Activated CD8-positive, alpha-beta T cell treated with anti-CD3 and anti-CD28 coated beads, Interleukin-2, amount 10 ng/mL, durations not matched to agents 7 days and 5 days (primary cell): ENCODE measurements around the gene ARPP21. TPM values are rescaled to one million over a fixed set of nuclear protein-coding genes. Genes with fewer than 3 reads are reported as not detected.

Experiments used
- ATAC-seq: fragments of 150-1000 bp; cut with Tn5 transposase; one replicate; pipeline ENCODE4 v1.10.0; 2021; ENCODE audit warnings: moderate library complexity
- CTCF ChIA-PET: fragments of 350-600 bp; sonication (Branson Sonifier 250); formaldehyde crosslinking; loops from one replicate; lab custom pipeline; 2021; ENCODE audit warnings: antibody characterized with exemption; lab: Charles Lee
- POLR2A ChIA-PET: fragments of 350-600 bp; sonication (Branson Sonifier 250); formaldehyde crosslinking; loops from one replicate; lab custom pipeline; 2021; ENCODE audit warnings: antibody characterized with exemption; lab: Charles Lee
- DNase-seq: peaks from one replicate; pipeline ENCODE4 v3.0.0-alpha.2; 2020
- H3K27ac Mint-ChIP-seq: one replicate; pipeline ENCODE4 v1.8.0; 2021; ENCODE audit warnings: mild to moderate bottlenecking, mixed read lengths
- H3K27me3 Mint-ChIP-seq: one replicate; pipeline ENCODE4 v1.8.0; 2021; ENCODE audit warnings: low read depth, mixed read lengths
- H3K36me3 Mint-ChIP-seq: one replicate; pipeline ENCODE4 v1.8.0; 2021; ENCODE audit warnings: low read depth, mixed read lengths
- H3K4me1 Mint-ChIP-seq: one replicate; pipeline ENCODE4 v1.8.0; 2021; ENCODE audit warnings: low read depth, mixed read lengths
- H3K4me3 Mint-ChIP-seq: one replicate; pipeline ENCODE4 v1.8.0; 2021; ENCODE audit warnings: mild to moderate bottlenecking, mixed read lengths
- H3K9me3 Mint-ChIP-seq: one replicate; pipeline ENCODE4 v1.8.0; 2022; ENCODE audit warnings: mixed read lengths; ENCODE audit not compliant: insufficient read depth
- total RNA-seq, 2 experiments: library from RNA; stranded (reverse); gene quantifications; one replicate each; pipeline ENCODE4 v1.2.3, GENCODE V29; 2021

ARPP21 gene
- total RNA-seq, 2 experiments from 2014 or later: not detected

- ATAC-seq: no peak
Measured at GRCh38 chr3:35646081-35646480, 6.8 kb downstream of the ARPP21 start.

GRCh38 chr3:35647461-35647860 lies 8.1 kb downstream of the ARPP21 start:
- H3K4me3 Mint-ChIP-seq: no peak overlapping the region
- no peak for DNase-seq
- CTCF ChIA-PET: no interaction called here

More at GRCh38 chr3:35646081-35646480, 6.8 kb downstream of the ARPP21 start:
- H3K4me1 Mint-ChIP-seq: no peaks in the 10 kb centered on the region
- no peak for DNase-seq
- no peaks in the 10 kb centered on the region for H3K9me3 Mint-ChIP-seq
- ChIA-PET POLR2A (no interaction called here), CTCF (interaction anchor here (1.5 kb wide), 1 partner anchor 10 kb away, joined by 5 read pairs; no protein-coding TSS in a partner anchor)
- H3K27ac Mint-ChIP-seq: no peak overlapping the region
- H3K4me3 Mint-ChIP-seq: no peak overlapping the region
- H3K36me3 Mint-ChIP-seq: no peaks in the 10 kb centered on the region
- peaks cover 6% of the 10 kb centered on the region for H3K27me3 Mint-ChIP-seq

GRCh38 chr3:35648347-35648746 lies 9.0 kb downstream of the ARPP21 start:
- Mint-ChIP-seq H3K27me3 (peaks cover 3% of the 10 kb centered on the region), H3K4me1 (no peaks in the 10 kb centered on the region), H3K27ac (no peak overlapping the region), H3K4me3 (no peak overlapping the region), H3K9me3 (no peaks in the 10 kb centered on the region), H3K36me3 (no peaks in the 10 kb centered on the region)
- no peak for DNase-seq
- no peak for ATAC-seq
- ChIA-PET CTCF (no interaction called here), POLR2A (no interaction called here)

More at GRCh38 chr3:35647461-35647860, 8.1 kb downstream of the ARPP21 start:
- ATAC-seq: no peak
- Mint-ChIP-seq H3K36me3 (no peaks in the 10 kb centered on the region), H3K9me3 (no peaks in the 10 kb centered on the region), H3K27ac (no peak overlapping the region), H3K27me3 (peaks cover 3% of the 10 kb centered on the region), H3K4me1 (no peaks in the 10 kb centered on the region)
- POLR2A ChIA-PET: no interaction called here

GRCh38 chr3:35649405-35649804 lies 10.1 kb downstream of the ARPP21 start:
- DNase-seq (no peak), ATAC-seq (no peak)
- H3K27me3 Mint-ChIP-seq: peaks cover 2% of the 10 kb centered on the region
- H3K4me1 Mint-ChIP-seq: peaks cover under 1% of the 10 kb centered on the region
- H3K4me3 Mint-ChIP-seq: no peak overlapping the region
- no peaks in the 10 kb centered on the region for H3K9me3 Mint-ChIP-seq
- no peak overlapping the region for H3K27ac Mint-ChIP-seq
- ChIA-PET POLR2A (no interaction called here), CTCF (no interaction called here)
- no peaks in the 10 kb centered on the region for H3K36me3 Mint-ChIP-seq

DNA sequence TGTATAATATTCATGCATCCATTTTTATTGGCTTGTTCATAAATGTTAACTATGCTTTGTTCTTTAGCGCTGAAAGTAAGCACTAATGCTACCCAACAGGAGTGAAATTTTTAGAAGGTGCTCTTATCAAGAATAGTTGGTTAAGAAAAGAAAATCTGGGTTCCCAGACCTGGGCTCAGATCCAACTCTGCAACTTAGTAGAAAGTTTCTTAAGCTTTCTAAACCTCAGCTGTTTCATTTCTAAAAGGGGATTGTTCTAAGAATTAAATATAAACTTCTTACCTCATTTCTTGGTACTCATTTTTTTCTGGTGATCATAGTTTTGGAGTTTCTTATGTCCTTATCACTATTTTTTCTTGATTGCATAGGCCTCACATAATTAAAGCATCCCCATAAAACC lies 12.1 kb downstream of the ARPP21 start:
- Mint-ChIP-seq H3K27ac (no peak overlapping the region), H3K36me3 (no peaks in the 10 kb centered on the region), H3K4me3 (no peak overlapping the region), H3K4me1 (peaks cover 2% of the 10 kb centered on the region), H3K27me3 (no peaks in the 10 kb centered on the region), H3K9me3 (no peaks in the 10 kb centered on the region)
- ATAC-seq (no peak), DNase-seq (no peak)
- ChIA-PET CTCF (no interaction called here), POLR2A (no interaction called here)

- CTCF ChIA-PET: no interaction called here
- Mint-ChIP-seq H3K36me3 (no peaks in the 10 kb centered on the region), H3K27me3 (no peaks in the 10 kb centered on the region), H3K4me3 (no peak overlapping the region), H3K9me3 (no peaks in the 10 kb centered on the region), H3K27ac (no peak overlapping the region), H3K4me1 (peaks cover 2% of the 10 kb centered on the region)
- POLR2A ChIA-PET: interaction anchor here (0.6 kb wide), 1 partner anchor 14 kb away, joined by 3 read pairs; no protein-coding TSS in a partner anchor
- ATAC-seq (no peak), DNase-seq (no peak)
Measured at GRCh38 chr3:35651851-35652250, 12.5 kb downstream of the ARPP21 start.

- CTCF ChIA-PET: no interaction called here
- DNase-seq: no peak
- no peaks in the 10 kb centered on the region for H3K9me3 Mint-ChIP-seq
- H3K36me3 Mint-ChIP-seq: no peaks in the 10 kb centered on the region
- H3K4me1 Mint-ChIP-seq: peaks cover 2% of the 10 kb centered on the region
- POLR2A ChIA-PET: interaction anchor here (0.6 kb wide), 1 partner anchor 1531 kb away, joined by 3 read pairs; no protein-coding TSS in a partner anchor
- no peak overlapping the region for H3K27ac Mint-ChIP-seq
- no peaks in the 10 kb centered on the region for H3K27me3 Mint-ChIP-seq
- ATAC-seq: no peak
- no peak overlapping the region for H3K4me3 Mint-ChIP-seq
Measured at GRCh38 chr3:35653347-35653746, 14.0 kb downstream of the ARPP21 start.

DNA sequence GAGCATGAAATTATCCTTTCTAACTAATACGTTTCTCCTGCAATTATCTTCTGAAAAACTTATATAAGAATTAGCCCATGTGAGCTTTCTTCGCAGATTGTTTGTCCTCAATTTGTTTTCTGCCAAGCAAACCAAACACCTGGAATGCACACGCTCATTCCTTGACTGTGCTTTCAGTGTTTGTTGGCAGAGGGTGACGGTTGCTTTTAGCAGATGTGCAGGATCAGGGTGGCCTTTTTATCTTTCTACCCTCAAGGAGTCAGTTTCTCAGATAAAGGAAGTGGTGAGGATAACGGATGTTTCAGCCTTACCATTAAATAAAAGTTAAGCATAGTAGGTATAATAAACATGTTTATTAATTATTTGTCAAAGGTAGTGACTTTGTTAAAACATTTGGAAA lies 15.2 kb downstream of the ARPP21 start:
- no peaks in the 10 kb centered on the region for H3K36me3 Mint-ChIP-seq
- H3K27ac Mint-ChIP-seq: no peak overlapping the region
- no peak overlapping the region for H3K4me3 Mint-ChIP-seq
- peaks cover 2% of the 10 kb centered on the region for H3K4me1 Mint-ChIP-seq
- ChIA-PET CTCF (no interaction called here), POLR2A (no interaction called here)
- ATAC-seq (no peak), DNase-seq (no peak)
- no peaks in the 10 kb centered on the region for H3K27me3 Mint-ChIP-seq
- H3K9me3 Mint-ChIP-seq: no peaks in the 10 kb centered on the region

DNA sequence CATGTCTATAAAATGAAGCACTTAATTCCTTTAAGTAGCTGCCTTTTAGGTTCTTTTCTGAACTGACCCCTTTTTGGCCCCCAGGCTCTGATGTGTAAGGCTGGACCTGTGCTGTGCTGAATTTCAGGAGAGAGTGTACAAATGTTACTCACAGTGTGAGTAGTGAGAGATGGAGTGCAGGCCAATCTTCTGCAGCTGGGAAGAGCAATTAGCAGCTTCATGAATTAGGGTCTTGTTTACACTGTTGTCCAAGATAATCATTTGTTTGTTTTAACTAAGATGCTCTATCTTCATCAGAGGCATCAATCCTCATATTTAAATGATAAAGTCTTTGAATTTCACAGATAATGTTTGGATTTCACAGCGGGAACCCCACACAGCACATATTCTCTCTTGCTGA lies 19.4 kb downstream of the ARPP21 start:
- ATAC-seq (no peak), DNase-seq (no peak)
- Mint-ChIP-seq H3K27ac (no peak overlapping the region), H3K36me3 (no peaks in the 10 kb centered on the region), H3K9me3 (no peaks in the 10 kb centered on the region), H3K4me3 (no peak overlapping the region), H3K4me1 (peaks cover 2% of the 10 kb centered on the region), H3K27me3 (peaks cover 2% of the 10 kb centered on the region)
- CTCF ChIA-PET: no interaction called here
- POLR2A ChIA-PET: no interaction called here

GRCh38 chr3:35659768-35660167 lies 20.4 kb downstream of the ARPP21 start:
- no peaks in the 10 kb centered on the region for H3K4me1 Mint-ChIP-seq
- CTCF ChIA-PET: no interaction called here
- H3K4me3 Mint-ChIP-seq: no peak overlapping the region
- H3K27ac Mint-ChIP-seq: no peak overlapping the region
- no peaks in the 10 kb centered on the region for H3K9me3 Mint-ChIP-seq
- POLR2A ChIA-PET: no interaction called here
- DNase-seq: no peak
- ATAC-seq: no peak
- H3K36me3 Mint-ChIP-seq: no peaks in the 10 kb centered on the region
- H3K27me3 Mint-ChIP-seq: peaks cover 2% of the 10 kb centered on the region

- Mint-ChIP-seq H3K36me3 (no peaks in the 10 kb centered on the region), H3K4me3 (no peak overlapping the region), H3K27ac (no peak overlapping the region), H3K27me3 (peaks cover 2% of the 10 kb centered on the region), H3K4me1 (no peaks in the 10 kb centered on the region), H3K9me3 (no peaks in the 10 kb centered on the region)
- POLR2A ChIA-PET: no interaction called here
- no peak for ATAC-seq
- CTCF ChIA-PET: no interaction called here
- DNase-seq: no peak
Measured at GRCh38 chr3:35663471-35663870, 24.1 kb downstream of the ARPP21 start.

DNA sequence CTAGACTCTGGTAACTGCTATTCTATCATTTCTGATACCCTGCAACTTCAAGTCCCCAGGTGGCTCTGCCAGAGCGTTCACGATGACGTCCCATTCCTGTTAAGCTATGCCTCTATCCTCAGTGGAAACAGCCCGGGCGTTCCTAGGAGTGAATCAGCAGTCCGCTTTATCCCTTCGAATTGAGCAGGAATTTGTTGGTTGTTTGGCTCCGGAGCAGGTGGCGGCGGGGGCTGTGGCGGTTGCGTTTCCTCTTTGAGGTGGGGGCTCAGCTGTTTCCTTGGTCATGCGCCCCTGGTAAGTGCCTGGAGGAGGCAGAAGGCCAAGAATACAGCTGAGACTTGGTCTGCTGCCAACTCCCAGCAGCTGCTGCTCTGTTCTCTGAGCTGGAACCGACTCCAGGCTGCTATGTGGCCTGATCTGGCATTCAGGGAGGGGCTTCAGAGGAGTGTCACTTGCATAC lies 25.2 kb downstream of the ARPP21 start:
- Mint-ChIP-seq H3K27me3 (peaks cover 2% of the 10 kb centered on the region), H3K4me1 (no peaks in the 10 kb centered on the region), H3K27ac (no peak overlapping the region), H3K4me3 (no peak overlapping the region), H3K9me3 (no peaks in the 10 kb centered on the region), H3K36me3 (no peaks in the 10 kb centered on the region)
- ATAC-seq (no peak), DNase-seq (no peak)
- POLR2A ChIA-PET: no interaction called here
- CTCF ChIA-PET: no interaction called here
